Astrocyte (in vitro differentiated cells and primary cell): Measurements from ENCODE around the gene GPS2. TPM values are rescaled to one million over a fixed set of nuclear protein-coding genes. Genes with fewer than 3 reads are reported as not detected.
A peak's percentile ranks its signal among the peaks of the same experiment; 100 is the strongest.

Experiments
- DNase-seq: peaks from one replicate; pipeline ENCODE4 v3.0.0-alpha.2; 2010; ENCODE audit warnings: low read depth
- FAIRE-seq: peaks from 2 replicates; lab custom pipeline; 2011; peaks lifted over from hg19 to GRCh38; lab: Jason Lieb, UNC
- H2AFZ ChIP-seq: 2 replicates; pipeline ENCODE4 v1.6.0; 2012; ENCODE audit warnings: low read depth, low read length, inconsistent platforms
- H3K27ac ChIP-seq: 2 replicates; pipeline ENCODE4 v1.5.1; 2011; ENCODE audit warnings: low read depth, low read length, inconsistent platforms
- H3K27me3 ChIP-seq: 2 replicates; pipeline ENCODE4 v1.6.0; 2011; ENCODE audit warnings: low read length, inconsistent platforms; ENCODE audit not compliant: insufficient read depth
- H3K36me3 ChIP-seq: 2 replicates; pipeline ENCODE4 v1.5.1; 2011; ENCODE audit warnings: low read length, inconsistent platforms; ENCODE audit not compliant: insufficient read depth
- H3K4me1 ChIP-seq: 2 replicates; pipeline ENCODE4 v1.5.1; 2011; ENCODE audit warnings: low read length, inconsistent platforms; ENCODE audit not compliant: insufficient read depth
- H3K4me2 ChIP-seq: 2 replicates; pipeline ENCODE4 v1.6.0; 2012; ENCODE audit warnings: low read length, inconsistent platforms
- H3K4me3 ChIP-seq: 2 replicates; pipeline ENCODE4 v1.5.1; 2011; ENCODE audit warnings: low read depth, mild to moderate bottlenecking, low read length, inconsistent platforms; ENCODE audit not compliant: insufficient read depth
- H3K79me2 ChIP-seq: 2 replicates; pipeline ENCODE4 v1.6.0; 2012; ENCODE audit warnings: mild to moderate bottlenecking, low read length, inconsistent platforms; ENCODE audit not compliant: insufficient read depth
- H3K9ac ChIP-seq: 2 replicates; pipeline ENCODE4 v1.6.0; 2012; ENCODE audit warnings: mild to moderate bottlenecking, low read length, inconsistent platforms
- H3K9me3 ChIP-seq: 2 replicates; pipeline ENCODE4 v1.5.1; 2012; ENCODE audit warnings: low read depth, mild to moderate bottlenecking, low read length, inconsistent platforms; ENCODE audit not compliant: insufficient read depth
- H4K20me1 ChIP-seq: 2 replicates; pipeline ENCODE4 v1.6.0; 2012; ENCODE audit warnings: low read length, inconsistent platforms; ENCODE audit not compliant: insufficient read depth
- H3K27ac Mint-ChIP-seq: one replicate; pipeline ENCODE4 v1.8.0; 2021; ENCODE audit warnings: mild to moderate bottlenecking, mixed read lengths; ENCODE audit not compliant: unreplicated experiment
- H3K27me3 Mint-ChIP-seq: one replicate; pipeline ENCODE4 v1.8.0; 2021; ENCODE audit warnings: low read depth, mixed read lengths; ENCODE audit not compliant: unreplicated experiment
- H3K36me3 Mint-ChIP-seq: one replicate; pipeline ENCODE4 v1.8.0; 2021; ENCODE audit warnings: low read depth, mixed read lengths; ENCODE audit not compliant: unreplicated experiment
- H3K4me1 Mint-ChIP-seq: one replicate; pipeline ENCODE4 v1.8.0; 2021; ENCODE audit warnings: low read depth, mixed read lengths; ENCODE audit not compliant: unreplicated experiment
- H3K4me3 Mint-ChIP-seq: one replicate; pipeline ENCODE4 v1.8.0; 2021; ENCODE audit warnings: mild to moderate bottlenecking, moderate library complexity, mixed read lengths; ENCODE audit not compliant: unreplicated experiment
- H3K9me3 Mint-ChIP-seq: one replicate; pipeline ENCODE4 v1.8.0; 2021; ENCODE audit warnings: mild to moderate bottlenecking, mixed read lengths; ENCODE audit not compliant: unreplicated experiment
- EZH2 ChIP-seq: IDR thresholded peaks from 2 replicates; pipeline ENCODE4 v1.6.1; 2012; ENCODE audit warnings: mild to moderate bottlenecking, low read length, inconsistent platforms; ENCODE audit not compliant: insufficient read depth
- total RNA-seq: library from RNA; stranded (reverse); gene quantifications from 2 replicates; pipeline ENCODE4 v1.2.1, GENCODE V29; 2021
- TF ChIP-seq, protein P1 (sequence below): IDR thresholded peaks from 2 replicates; pipeline ENCODE4 v1.5.1; 2011; ENCODE audit warnings: low read depth, mild to moderate bottlenecking, inconsistent platforms, low read length, moderate library complexity; ENCODE audit not compliant: insufficient read depth

The GPS2 gene
- total RNA-seq, 1 donor from 2014 or later: 49.8 TPM

GRCh38 chr17:7296189-7296861 lies 18.8 kb downstream of the GPS2 start:
- TF ChIP-seq EZH2: no peak
- TF ChIP-seq, protein P1, sequence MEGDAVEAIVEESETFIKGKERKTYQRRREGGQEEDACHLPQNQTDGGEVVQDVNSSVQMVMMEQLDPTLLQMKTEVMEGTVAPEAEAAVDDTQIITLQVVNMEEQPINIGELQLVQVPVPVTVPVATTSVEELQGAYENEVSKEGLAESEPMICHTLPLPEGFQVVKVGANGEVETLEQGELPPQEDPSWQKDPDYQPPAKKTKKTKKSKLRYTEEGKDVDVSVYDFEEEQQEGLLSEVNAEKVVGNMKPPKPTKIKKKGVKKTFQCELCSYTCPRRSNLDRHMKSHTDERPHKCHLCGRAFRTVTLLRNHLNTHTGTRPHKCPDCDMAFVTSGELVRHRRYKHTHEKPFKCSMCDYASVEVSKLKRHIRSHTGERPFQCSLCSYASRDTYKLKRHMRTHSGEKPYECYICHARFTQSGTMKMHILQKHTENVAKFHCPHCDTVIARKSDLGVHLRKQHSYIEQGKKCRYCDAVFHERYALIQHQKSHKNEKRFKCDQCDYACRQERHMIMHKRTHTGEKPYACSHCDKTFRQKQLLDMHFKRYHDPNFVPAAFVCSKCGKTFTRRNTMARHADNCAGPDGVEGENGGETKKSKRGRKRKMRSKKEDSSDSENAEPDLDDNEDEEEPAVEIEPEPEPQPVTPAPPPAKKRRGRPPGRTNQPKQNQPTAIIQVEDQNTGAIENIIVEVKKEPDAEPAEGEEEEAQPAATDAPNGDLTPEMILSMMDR: peak; percentile 53
- Mint-ChIP-seq H3K36me3 (no peaks in the 10 kb centered on the region), H3K27me3 (peaks cover 49% of the 10 kb centered on the region), H3K27ac (no peak overlapping the region), H3K9me3 (no peaks in the 10 kb centered on the region), H3K4me3 (no peak overlapping the region), H3K4me1 (peaks cover 2% of the 10 kb centered on the region)
- Histone ChIP-seq H3K4me2 (peak overlapping the region; percentile 78), H3K4me1 (peaks cover 8% of the 10 kb centered on the region), H3K4me3 (no peak overlapping the region), H4K20me1 (no peaks in the 10 kb centered on the region), H3K27ac (no peak overlapping the region), H3K27me3 (peaks cover 30% of the 10 kb centered on the region), H3K9ac (no peak overlapping the region), H3K36me3 (no peaks in the 10 kb centered on the region), H3K79me2 (no peaks in the 10 kb centered on the region), H2AFZ (peak overlapping the region; percentile 67), H3K9me3 (no peaks in the 10 kb centered on the region)
- DNase-seq (peak; percentile 44), FAIRE-seq (no peak)

DNA sequence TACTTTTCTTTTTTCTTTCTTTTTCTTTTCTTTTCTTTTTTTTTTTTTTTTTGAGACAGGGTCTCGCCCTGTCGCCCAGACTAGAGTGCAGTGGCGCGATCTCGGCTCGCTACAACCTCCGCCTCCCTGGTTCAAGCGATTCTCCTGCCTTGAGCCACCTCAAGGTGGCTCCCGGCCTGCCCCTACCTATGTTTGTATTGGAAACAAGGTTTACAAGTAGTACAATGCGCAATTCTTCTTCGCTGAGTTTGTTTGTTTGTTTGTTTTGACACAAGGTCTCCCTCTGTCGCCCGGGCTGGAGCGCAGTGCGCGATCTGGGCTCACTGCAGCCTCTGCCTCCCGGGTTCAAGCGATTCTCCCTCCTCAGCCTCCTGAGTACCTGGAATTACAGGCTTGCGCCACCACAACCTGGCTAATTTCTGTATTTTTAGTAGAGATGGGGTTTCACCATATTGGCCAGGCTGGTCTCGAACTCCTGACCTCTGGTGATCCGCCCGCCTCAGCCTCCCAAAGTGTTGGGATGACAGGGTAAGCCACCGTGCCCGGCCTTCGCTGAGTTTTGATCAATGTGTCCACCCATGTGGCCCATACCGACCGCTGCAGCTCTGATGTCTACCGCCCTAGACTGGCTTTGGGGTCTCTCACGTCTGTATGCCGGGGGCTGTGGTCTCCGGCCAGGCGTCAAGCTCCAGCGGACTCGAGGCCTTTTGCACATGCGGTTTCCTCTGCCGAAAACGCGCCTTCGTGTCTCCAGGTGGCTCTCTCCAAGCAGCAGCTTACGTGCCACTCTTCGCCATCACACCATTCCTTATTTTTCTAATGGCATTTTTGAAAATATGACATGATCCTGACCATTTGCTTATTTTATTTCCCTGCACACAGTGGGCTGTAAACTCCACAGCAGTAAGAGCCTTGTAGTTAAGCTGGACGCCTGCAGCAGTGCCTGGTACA lies 19.7 kb downstream of the GPS2 start:
- peaks cover 55% of the 10 kb centered on the region for H3K27me3 Mint-ChIP-seq
- Histone ChIP-seq H3K36me3 (no peaks in the 10 kb centered on the region), H3K9me3 (no peaks in the 10 kb centered on the region), H4K20me1 (no peaks in the 10 kb centered on the region), H3K79me2 (no peaks in the 10 kb centered on the region), H3K4me1 (peaks cover 8% of the 10 kb centered on the region), H3K4me2 (peak overlapping the region; percentile 78), H2AFZ (peak overlapping the region; percentile 67), H3K27ac (no peak overlapping the region), H3K4me3 (no peak overlapping the region), H3K27me3 (peaks cover 37% of the 10 kb centered on the region), H3K9ac (no peak overlapping the region)
- peak overlapping the region; percentile 69 for H3K4me3 Mint-ChIP-seq
- TF ChIP-seq, protein P1: no peak
- no peak for TF ChIP-seq EZH2
- FAIRE-seq: no peak
- H3K36me3 Mint-ChIP-seq: no peaks in the 10 kb centered on the region
- peak overlapping the region; percentile 18 for H3K27ac Mint-ChIP-seq
- no peaks in the 10 kb centered on the region for H3K9me3 Mint-ChIP-seq
- H3K4me1 Mint-ChIP-seq: peaks cover 2% of the 10 kb centered on the region
- DNase-seq: no peak
